Stimulated activated CD4-positive, alpha-beta T cell treated with anti-CD3 and anti-CD28 coated beads, Interleukin-1b, Interleukin-23, amount 100 ng/mL, for 1 hour (primary cell): ENCODE measurements around the gene ACTRT1.

Experiments used
- DNase-seq, 2 donors: peaks; one replicate each; pipeline ENCODE4 v3.0.0-alpha.2; 2020; ENCODE audit warnings: low read depth in 2 of 2

ACTRT1 gene

GRCh38 chrX:128052303-128052702, at the start of gene ACTRT1:
Gene ACTRT1 (minus strand): TSS chrX:128052403. CDS start chrX:128052206, 197 bp downstream.
- DNase-seq = no peak

- no peak for DNase-seq
Observed at GRCh38 chrX:128078545-128078944, 26.3 kb upstream of the ACTRT1 start.

GRCh38 chrX:128057421-128057820, 5.2 kb upstream of the ACTRT1 start:
- DNase-seq = no peak

GRCh38 chrX:128051526-128051925, 677 bp downstream of the ACTRT1 start:
- DNase-seq = no peak

GRCh38 chrX:128035318-128035717, 16.9 kb downstream of the ACTRT1 start:
- no peak for DNase-seq

DNA sequence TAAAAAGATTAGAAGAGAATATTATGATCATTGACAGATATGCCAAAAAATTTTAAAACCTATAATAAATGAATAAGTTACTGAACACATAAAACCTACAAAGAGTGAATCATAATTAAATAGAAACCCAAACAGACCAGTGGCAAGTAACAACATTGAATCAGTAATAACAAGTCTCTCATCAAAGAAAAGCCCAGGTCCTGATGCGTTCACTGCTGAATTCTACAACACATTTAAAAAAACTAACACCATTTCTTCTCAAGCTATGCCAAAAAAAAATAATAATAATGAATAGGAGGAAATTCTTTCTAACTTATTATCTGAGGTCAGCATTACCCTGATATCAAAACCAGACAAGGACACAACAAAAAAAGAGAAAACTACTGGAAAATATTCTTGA, 30.6 kb downstream of the ACTRT1 start:
- DNase-seq = no peak

DNA sequence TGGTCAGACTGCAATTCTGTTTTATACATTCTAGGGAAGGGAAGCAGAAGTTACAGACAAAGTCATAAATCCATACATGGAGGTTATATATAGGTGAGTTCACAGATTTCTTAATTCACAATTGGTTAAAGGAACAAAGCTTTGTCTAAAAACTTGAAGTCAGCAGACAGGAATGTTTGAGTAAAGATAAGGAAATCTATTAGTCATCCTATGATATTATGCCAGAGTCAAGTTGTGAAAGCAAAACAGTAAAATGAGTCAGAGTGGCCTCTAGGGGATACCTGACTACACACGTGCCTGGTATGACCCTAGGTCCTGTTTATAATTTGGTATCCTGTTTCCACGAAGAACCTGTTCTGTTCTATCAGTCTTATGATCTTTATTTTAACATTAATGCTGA, 31.5 kb downstream of the ACTRT1 start:
- no peak for DNase-seq

DNA sequence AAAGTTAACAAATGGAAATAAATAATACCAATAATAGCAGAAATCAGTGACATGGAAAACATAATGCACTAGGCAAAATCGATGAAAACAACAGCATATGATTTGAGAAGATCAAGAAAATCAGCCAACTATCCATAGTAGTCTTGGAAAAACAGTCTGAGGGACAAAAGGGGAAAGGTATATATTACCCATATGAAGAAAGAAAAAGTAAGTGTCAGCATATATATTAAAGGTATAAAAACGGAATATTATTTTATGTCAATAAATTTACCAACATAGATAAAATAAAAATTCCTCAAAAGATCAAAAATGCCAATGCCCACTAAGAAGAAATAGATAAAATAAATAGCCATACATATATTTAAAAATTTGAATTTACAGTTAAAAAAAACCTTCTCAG, 33.0 kb downstream of the ACTRT1 start:
- DNase-seq = no peak

- no peak for DNase-seq
Observed at GRCh38 chrX:128012015-128012414, 40.2 kb downstream of the ACTRT1 start.

- no peak for DNase-seq
Observed at GRCh38 chrX:128007882-128008281, 44.3 kb downstream of the ACTRT1 start.
